OCI-LY7 (cell line): ENCODE data around the gene IVL.

Experiments
- EZH2phosphoT487 ChIP-seq: fragments of 200-600 bp; sonication (generic); IDR thresholded peaks from 2 replicates; pipeline ENCODE4 v1.6.1; 2018; ENCODE audit warnings: low read depth, borderline replicate concordance, mild to moderate bottlenecking, mixed run types, antibody characterized with exemption, low read length, moderate library complexity, mixed read lengths
- TF ChIP-seq, protein P1 (sequence below): fragments of 200-600 bp; sonication (generic); conservative IDR thresholded peaks from 2 replicates; pipeline ENCODE4 v1.5.1; 2014; ENCODE audit warnings: mild to moderate bottlenecking, antibody characterized with exemption, low read length, moderate library complexity, mixed read lengths

DNA sequence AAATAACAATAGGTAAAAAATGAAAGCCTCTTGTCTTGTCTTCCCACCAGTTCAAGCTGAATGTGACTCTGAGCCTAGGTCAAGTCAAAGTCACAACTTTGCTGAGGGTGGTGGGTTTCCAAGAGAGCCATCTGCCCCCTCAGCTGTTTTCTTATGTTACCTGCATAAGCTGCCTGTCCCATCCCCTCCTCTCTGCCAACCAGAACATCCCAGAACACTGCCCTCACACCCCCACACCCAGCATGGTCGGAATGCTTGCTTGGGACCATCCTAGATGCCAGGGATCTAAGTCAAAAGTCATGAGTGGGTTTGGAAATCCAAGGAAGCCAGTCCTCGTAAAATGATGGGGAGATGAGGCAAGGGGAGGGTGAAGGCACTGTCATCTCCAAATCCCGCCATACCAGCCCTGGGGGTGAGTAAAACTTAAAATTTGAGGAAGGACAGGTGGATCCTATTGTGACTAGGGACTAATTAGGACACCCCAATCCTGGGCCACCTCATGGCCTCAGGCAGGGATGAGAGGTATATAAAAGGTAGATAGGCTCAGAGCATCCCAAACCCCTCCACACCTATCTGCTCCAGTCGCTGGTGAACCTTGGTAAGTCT lies 38.4 kb downstream of the IVL start, which contains the start of gene SPRR5:
- TF ChIP-seq, protein P1, sequence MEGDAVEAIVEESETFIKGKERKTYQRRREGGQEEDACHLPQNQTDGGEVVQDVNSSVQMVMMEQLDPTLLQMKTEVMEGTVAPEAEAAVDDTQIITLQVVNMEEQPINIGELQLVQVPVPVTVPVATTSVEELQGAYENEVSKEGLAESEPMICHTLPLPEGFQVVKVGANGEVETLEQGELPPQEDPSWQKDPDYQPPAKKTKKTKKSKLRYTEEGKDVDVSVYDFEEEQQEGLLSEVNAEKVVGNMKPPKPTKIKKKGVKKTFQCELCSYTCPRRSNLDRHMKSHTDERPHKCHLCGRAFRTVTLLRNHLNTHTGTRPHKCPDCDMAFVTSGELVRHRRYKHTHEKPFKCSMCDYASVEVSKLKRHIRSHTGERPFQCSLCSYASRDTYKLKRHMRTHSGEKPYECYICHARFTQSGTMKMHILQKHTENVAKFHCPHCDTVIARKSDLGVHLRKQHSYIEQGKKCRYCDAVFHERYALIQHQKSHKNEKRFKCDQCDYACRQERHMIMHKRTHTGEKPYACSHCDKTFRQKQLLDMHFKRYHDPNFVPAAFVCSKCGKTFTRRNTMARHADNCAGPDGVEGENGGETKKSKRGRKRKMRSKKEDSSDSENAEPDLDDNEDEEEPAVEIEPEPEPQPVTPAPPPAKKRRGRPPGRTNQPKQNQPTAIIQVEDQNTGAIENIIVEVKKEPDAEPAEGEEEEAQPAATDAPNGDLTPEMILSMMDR: no peak
- no peak for TF ChIP-seq EZH2phosphoT487
